CD4-positive, alpha-beta T cell (primary cell): ENCODE data around the gene MNAT1. TPM values are rescaled to one million over a fixed set of nuclear protein-coding genes. Genes with fewer than 3 reads are reported as not detected.

Experiments
- ATAC-seq: fragments of 200-7000 bp; cut with Tn5 transposase; one replicate; pipeline ENCODE4 v1.10.0; 2022; ENCODE audit warnings: mild to moderate bottlenecking; ENCODE audit not compliant: poor library complexity
- CTCF ChIA-PET: fragments of 350-600 bp; sonication (Branson Sonifier 250); formaldehyde crosslinking; loops from one replicate; lab custom pipeline; 2021; ENCODE audit warnings: antibody characterized with exemption, inconsistent platforms; lab: Charles Lee
- POLR2A ChIA-PET: fragments of 350-600 bp; sonication (Branson Sonifier 250); formaldehyde crosslinking; loops from one replicate; lab custom pipeline; 2021; ENCODE audit warnings: antibody characterized with exemption, inconsistent platforms; lab: Charles Lee
- DNase-seq, 14 experiments: peaks; one replicate each; pipeline ENCODE4 v3.0.0-alpha.2; 2013 to 2020; ENCODE audit warnings: mixed read lengths in 2 of 14
- H3K27ac ChIP-seq, 2 donors: one replicate each; pipeline versions ENCODE4 v1.5.1 to v1.7.0; 2013; ENCODE audit warnings: low read length in 2 of 2, low read depth in 1 of 2, mild to moderate bottlenecking in 1 of 2
- H3K27me3 ChIP-seq, 2 experiments: 1 replicate in 1 of 2; 2 replicates in 1 of 2; pipeline versions ENCODE4 v1.6.1 to v1.7.0; 2013; ENCODE audit warnings: low read length in 2 of 2, control low read depth in 1 of 2, mild to moderate bottlenecking in 1 of 2, moderate library complexity in 1 of 2; ENCODE audit not compliant: insufficient read depth in 2 of 2, control insufficient read depth in 1 of 2
- H3K36me3 ChIP-seq: one replicate; pipeline ENCODE4 v1.6.1; 2013; ENCODE audit warnings: low read length, control low read depth; ENCODE audit not compliant: insufficient read depth
- H3K4me1 ChIP-seq: one replicate; pipeline ENCODE4 v1.6.1; 2013; ENCODE audit warnings: low read length, control low read depth; ENCODE audit not compliant: insufficient read depth
- H3K4me3 ChIP-seq: one replicate; pipeline ENCODE4 v1.5.1; 2013; ENCODE audit warnings: mild to moderate bottlenecking, low read length, moderate library complexity
- H3K9me3 ChIP-seq, 2 experiments: 1 replicate in 1 of 2; 2 replicates in 1 of 2; pipeline versions ENCODE4 v1.6.1 to v1.7.0; 2013; ENCODE audit warnings: low read length in 2 of 2, mild to moderate bottlenecking in 2 of 2, control low read depth in 1 of 2, moderate library complexity in 1 of 2; ENCODE audit not compliant: control insufficient read depth in 1 of 2, insufficient read depth in 1 of 2
- H3K27ac Mint-ChIP-seq: one replicate; pipeline ENCODE4 v1.8.0; 2020; ENCODE audit warnings: mixed read lengths
- H3K27me3 Mint-ChIP-seq: one replicate; pipeline ENCODE4 v1.8.0; 2021; ENCODE audit warnings: mixed read lengths
- H3K36me3 Mint-ChIP-seq: one replicate; pipeline ENCODE4 v1.8.0; 2021; ENCODE audit warnings: low read depth, mixed read lengths
- H3K4me1 Mint-ChIP-seq: one replicate; pipeline ENCODE4 v1.8.0; 2021; ENCODE audit warnings: low read depth, mixed read lengths
- H3K4me3 Mint-ChIP-seq: one replicate; pipeline ENCODE4 v1.8.0; 2020; ENCODE audit warnings: mild to moderate bottlenecking, mixed read lengths
- H3K9me3 Mint-ChIP-seq: one replicate; pipeline ENCODE4 v1.8.0; 2020; ENCODE audit warnings: mixed read lengths
- CTCF ChIP-seq: fragments of 200-600 bp; IDR thresholded peaks from one replicate; pipeline ENCODE4 v1.8.0; 2022; ENCODE audit warnings: antibody characterized with exemption, mild to moderate bottlenecking
- intact Hi-C, 2 experiments: fragments of 100-400 bp; cut with DNase I in 1 of 2; cut with micrococcal nuclease in 1 of 2; formaldehyde crosslinking; loops; one replicate each; pipeline versions ENCODE4 v1.15.1 to v1.9.0; 2023 to 2025; cut with DNase I, micrococcal nuclease
- total RNA-seq, 174 experiments: library from RNA in 2 of 174; stranded (reverse) in 2 of 174; gene quantifications; one replicate each; pipeline ENCODE4 v1.2.3 and lab custom pipeline; 2021 to 2026

Gene MNAT1
- total RNA-seq, 2 experiments from 2014 or later, result 15.4 to 15.9 TPM

- Mint-ChIP-seq H3K36me3 (no peaks in the 10 kb centered on the region), H3K4me3 (no peak overlapping the region), H3K9me3 (no peaks in the 10 kb centered on the region), H3K4me1 (no peaks in the 10 kb centered on the region), H3K27me3 (no peaks in the 10 kb centered on the region), H3K27ac (no peak overlapping the region)
- no peaks in the 10 kb centered on the region for H3K27me3 ChIP-seq
- no peak for TF ChIP-seq CTCF
- no peaks in the 10 kb centered on the region for H3K36me3 ChIP-seq
- no peaks in the 10 kb centered on the region for H3K9me3 ChIP-seq
- ATAC-seq (no peak), DNase-seq (no peak)
- H3K4me1 ChIP-seq, result no peaks in the 10 kb centered on the region
- H3K4me3 ChIP-seq, result no peak overlapping the region
- intact Hi-C loops, result no loop called here
- ChIA-PET POLR2A (no interaction called here), CTCF (no interaction called here)
- H3K27ac ChIP-seq, result no peak overlapping the region
Observed at GRCh38 chr14:60926002-60926401, 191.4 kb downstream of the MNAT1 start.

GRCh38 chr14:60931218-60931617 lies 196.7 kb downstream of the MNAT1 start:
- Histone ChIP-seq H3K27me3 (no peaks in the 10 kb centered on the region), H3K9me3 (peaks cover 0 to 4% of the 10 kb centered on the region in 2 experiments), H3K4me3 (no peak overlapping the region), H3K4me1 (no peaks in the 10 kb centered on the region), H3K36me3 (no peaks in the 10 kb centered on the region), H3K27ac (no peak overlapping the region)
- ATAC-seq (no peak), DNase-seq (no peak)
- CTCF ChIA-PET, result no interaction called here
- intact Hi-C loops, result no loop called here
- TF ChIP-seq CTCF, result no peak
- no peak overlapping the region for H3K4me3 Mint-ChIP-seq
- H3K36me3 Mint-ChIP-seq, result peaks cover 13% of the 10 kb centered on the region
- no peaks in the 10 kb centered on the region for H3K27me3 Mint-ChIP-seq
- H3K9me3 Mint-ChIP-seq, result no peaks in the 10 kb centered on the region
- no peaks in the 10 kb centered on the region for H3K4me1 Mint-ChIP-seq
- POLR2A ChIA-PET, result no interaction called here
- H3K27ac Mint-ChIP-seq, result no peak overlapping the region

GRCh38 chr14:60933920-60934655 lies 199.5 kb downstream of the MNAT1 start:
- ChIA-PET POLR2A (no interaction called here), CTCF (no interaction called here)
- H3K36me3 ChIP-seq, result no peaks in the 10 kb centered on the region
- H3K27me3 Mint-ChIP-seq, result no peaks in the 10 kb centered on the region
- H3K4me1 ChIP-seq, result no peaks in the 10 kb centered on the region
- peaks cover 0 to 4% of the 10 kb centered on the region in 2 experiments for H3K9me3 ChIP-seq
- no peak overlapping the region for H3K27ac Mint-ChIP-seq
- H3K4me1 Mint-ChIP-seq, result no peaks in the 10 kb centered on the region
- peaks cover 13% of the 10 kb centered on the region for H3K36me3 Mint-ChIP-seq
- intact Hi-C loops, result no loop called here
- ATAC-seq (no peak), DNase-seq (no peak)
- H3K4me3 Mint-ChIP-seq, result no peak overlapping the region
- no peak overlapping the region for H3K4me3 ChIP-seq
- H3K27ac ChIP-seq, result no peak overlapping the region
- TF ChIP-seq CTCF, result no peak
- H3K9me3 Mint-ChIP-seq, result no peaks in the 10 kb centered on the region
- no peaks in the 10 kb centered on the region for H3K27me3 ChIP-seq
